ENCODE data around the gene COPZ2.

- TF ChIP-seq CTCF (IDR thresholded peaks at IDR 0.05) (no peak), POLR2AphosphoS5 (IDR thresholded peaks at IDR 0.05; ENCODE audit: insufficient read depth in 1 of 2, low read depth in 1 of 2) (no peak), POLR2A (IDR thresholded peaks at IDR 0.05) (no peak)
Measured at GRCh38 chr17:48081858-48082257, 44.3 kb upstream of the COPZ2 start.
